GM21723 (cell line): ENCODE results near the gene ACTN2.

Source experiments
- ATAC-seq: cut with Tn5 transposase; IDR thresholded peaks from one replicate; pipeline ENCODE4 v1.9.1; 2021; ENCODE audit warnings: mild to moderate bottlenecking, moderate library complexity; ENCODE audit not compliant: unreplicated experiment

ACTN2 gene

DNA sequence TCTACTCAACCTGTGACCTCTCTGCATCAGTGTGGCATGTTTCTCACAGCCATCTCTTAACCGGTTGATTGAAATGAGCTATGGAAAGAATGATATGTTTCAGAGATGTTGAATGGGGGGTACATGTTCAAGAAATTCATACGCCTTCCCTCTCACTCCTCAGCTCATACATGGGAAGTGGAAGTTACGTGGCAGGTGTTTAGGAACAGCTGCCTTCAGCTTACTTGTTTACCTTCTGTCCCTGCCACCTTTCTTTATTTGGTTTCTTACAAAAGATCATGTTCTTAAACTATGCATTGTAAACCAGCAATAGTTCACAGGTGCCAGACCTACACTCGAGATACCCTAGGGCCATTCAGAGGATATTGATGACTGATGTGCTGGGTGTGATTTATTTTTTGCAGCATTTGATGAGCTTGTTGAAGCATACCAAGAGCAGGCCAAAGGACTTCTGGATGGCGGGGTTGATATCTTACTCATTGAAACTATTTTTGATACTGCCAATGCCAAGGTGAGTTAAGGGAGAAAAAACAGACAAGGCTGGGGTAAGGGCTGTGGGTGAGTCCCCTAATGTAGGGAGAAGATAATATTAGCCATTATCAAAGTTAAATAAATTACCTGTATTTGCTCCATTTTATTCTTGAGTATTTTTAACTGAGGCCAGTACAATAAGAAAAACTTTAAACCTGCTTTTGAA lies 126.2 kb downstream of the ACTN2 start:
- ATAC-seq = no peak
